ENCODE data around the gene LCE1C.

The LCE1C gene

DNA sequence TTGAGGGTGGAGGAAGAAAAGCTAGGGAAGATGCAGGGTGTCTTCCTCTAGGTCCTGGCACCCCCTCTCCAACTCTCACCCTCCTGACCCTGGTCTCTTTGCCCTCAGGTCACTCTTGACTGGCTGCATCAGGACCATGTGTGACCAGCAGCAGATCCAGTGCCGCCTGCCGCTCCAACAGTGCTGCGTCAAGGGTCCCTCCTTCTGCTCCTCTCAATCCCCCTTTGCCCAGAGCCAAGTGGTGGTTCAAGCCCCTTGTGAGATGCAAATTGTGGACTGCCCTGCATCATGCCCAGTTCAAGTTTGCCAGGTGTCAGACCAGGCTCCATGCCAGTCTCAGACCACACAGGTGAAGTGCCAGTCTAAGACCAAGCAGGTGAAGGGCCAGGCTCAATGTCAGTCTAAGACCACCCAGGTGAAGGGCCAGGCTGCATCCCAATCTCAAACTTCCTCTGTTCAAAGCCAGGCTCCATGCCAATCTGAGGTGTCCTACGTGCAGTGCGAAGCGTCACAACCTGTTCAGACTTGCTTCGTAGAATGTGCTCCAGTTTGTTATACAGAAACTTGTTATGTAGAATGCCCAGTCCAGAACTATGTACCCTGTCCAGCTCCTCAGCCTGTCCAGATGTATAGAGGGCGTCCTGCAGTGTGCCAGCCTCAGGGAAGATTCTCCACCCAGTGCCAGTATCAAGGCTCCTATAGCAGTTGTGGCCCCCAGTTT lies 46.8 kb downstream of the LCE1C start:
- DNase-seq: no peak

DNA sequence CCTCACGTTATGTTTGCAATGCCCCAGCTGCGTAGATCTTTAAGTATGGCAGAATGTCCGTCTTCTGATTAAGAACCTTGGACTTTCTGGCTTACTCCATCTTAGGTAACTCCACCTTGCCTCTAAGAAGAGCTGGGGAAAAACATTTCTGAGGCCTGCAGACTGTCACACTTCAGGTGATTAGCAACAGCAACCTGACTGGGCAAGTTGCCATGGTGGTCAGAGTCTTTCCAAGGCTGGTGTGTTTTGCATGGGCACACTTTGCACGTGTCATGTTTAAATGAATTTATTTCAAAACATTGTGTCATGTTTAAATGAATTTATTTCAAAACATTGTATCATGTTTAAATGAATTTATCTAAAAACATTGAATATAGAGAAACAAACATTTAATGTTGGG lies 47.8 kb downstream of the LCE1C start:
- no peak for DNase-seq

DNA sequence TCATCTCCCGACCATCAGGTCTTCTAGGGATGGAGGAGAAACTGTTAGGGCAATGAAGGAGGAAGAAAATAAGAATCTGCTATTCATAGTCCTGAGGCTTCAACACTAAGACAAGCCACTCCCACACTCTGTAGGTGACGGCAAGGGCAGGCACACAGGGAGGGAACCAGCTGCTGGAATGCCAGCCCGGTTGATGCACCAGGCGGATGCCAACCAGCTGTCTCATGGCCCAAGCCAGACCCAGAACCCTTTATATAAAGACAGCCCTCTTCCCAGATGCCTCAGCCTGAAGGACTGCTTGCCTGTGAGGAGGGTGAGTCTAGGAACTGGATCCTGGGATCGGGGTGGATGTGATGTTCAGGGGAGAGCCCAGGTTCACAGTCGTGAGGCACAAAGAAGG lies 48.7 kb downstream of the LCE1C start, which contains the start of gene KPRP:
KPRP (plus strand) TSS at position 279 of the 400 bp plus-strand sequence. CDS start 1,564 bp downstream, outside the sequence.
- DNase-seq: no peak

DNA sequence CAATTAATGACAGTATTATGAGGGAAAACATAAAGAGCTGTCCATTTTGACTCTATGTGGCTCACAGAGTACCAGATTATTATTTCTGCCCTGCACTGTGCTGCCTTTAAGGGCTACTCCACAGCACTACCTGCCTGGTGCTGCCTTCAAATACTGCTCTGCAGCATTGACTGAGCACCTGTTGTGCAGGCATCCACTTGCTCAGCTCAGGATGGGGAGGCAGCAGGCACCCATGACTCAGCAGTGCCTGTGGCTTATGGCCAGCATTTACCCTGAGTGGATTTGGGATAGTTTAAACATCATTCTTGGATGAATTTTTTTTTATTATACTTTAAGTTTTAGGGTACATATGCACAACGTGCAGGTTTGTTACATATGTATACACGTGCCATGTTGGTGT lies 49.6 kb downstream of the LCE1C start:
- no peak for DNase-seq
